RPMI8226 (cell line): Measurements from ENCODE around the gene ARMC5.
"Not testable (repeated sequence)": the region's sequence is repeated elsewhere in the genome, so short reads cannot be mapped to it uniquely, and the experiment has no call there.

Source experiments
- DNase-seq: peaks from one replicate; pipeline ENCODE4 v3.0.0-alpha.2; 2015

ARMC5 gene

DNA sequence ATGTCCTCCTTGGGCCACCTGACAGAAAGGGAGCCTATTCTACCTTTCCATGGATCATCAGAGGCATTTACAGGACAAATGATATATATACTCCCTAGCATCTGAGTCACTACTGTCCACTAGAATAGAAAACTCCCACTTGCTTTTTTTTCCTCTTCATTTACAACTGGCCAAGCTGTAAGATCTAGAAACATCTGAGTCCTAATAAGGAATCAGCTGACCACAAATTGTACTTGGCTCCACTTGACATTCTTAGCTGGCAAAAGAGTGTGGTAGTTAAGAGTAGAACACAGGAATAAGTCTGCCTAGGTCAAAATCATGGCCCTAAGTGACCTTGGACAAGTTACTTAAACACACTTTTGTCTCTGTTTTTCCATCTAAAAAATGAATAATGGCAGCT is 43.7 kb downstream of the ARMC5 start:
- no peak for DNase-seq

- not testable (repeated sequence) for DNase-seq
Observed at GRCh38 chr16:31503555-31503954, 44.3 kb downstream of the ARMC5 start.

DNA sequence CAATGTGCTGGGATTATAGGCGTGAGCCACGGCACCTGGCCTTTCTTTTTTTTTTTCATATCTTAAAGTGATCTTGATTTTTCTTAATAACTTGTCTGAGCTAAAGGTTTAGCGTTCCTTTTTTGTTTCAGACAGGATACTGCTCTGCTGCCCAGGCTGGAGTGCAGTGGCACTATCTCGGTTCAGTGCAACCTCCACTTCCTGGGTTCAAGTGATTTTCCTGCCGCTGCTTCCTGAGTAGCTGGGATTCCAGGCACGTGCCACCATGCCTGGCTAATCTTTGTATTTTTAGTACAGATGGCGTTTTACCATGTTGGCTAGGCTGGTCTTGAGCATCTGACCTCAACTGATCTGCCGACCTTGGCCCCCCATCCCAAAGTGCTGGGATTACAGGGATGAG is 44.9 kb downstream of the ARMC5 start:
- no peak for DNase-seq

GRCh38 chr16:31505483-31505882 is 46.2 kb downstream of the ARMC5 start:
- no peak for DNase-seq

- DNase-seq = no peak
Observed at GRCh38 chr16:31507617-31507928, 48.3 kb downstream of the ARMC5 start.

GRCh38 chr16:31507929-31508705 is 48.8 kb downstream of the ARMC5 start, which contains the start of gene RUSF1:
TSS of gene RUSF1 (minus strand) at chr16:31508391. CDS start at chr16:31508373, 18 bp downstream.
- DNase-seq = peak; percentile 94

- no peak for DNase-seq
Observed at GRCh38 chr16:31508706-31509195, 49.5 kb downstream of the ARMC5 start.

DNA sequence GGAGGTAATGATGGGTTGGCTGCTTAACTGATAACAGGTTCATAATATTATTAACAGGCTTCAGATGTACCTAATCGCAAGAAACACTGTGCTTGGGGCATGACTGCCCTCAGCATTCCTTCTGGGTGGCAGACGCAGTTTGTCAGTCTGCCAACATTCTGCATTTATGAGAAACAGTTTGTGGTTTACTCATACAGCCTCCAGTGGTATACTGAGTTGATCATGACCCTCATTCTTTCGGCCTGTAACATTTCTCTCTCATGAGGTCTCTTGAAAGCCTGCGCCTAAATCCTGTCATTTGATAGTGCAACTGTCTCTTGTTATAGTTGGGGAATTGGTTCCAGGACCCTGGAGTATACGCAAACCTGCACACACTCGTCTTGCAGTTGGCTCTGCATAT is 53.8 kb downstream of the ARMC5 start:
- DNase-seq = peak; percentile 57

DNA sequence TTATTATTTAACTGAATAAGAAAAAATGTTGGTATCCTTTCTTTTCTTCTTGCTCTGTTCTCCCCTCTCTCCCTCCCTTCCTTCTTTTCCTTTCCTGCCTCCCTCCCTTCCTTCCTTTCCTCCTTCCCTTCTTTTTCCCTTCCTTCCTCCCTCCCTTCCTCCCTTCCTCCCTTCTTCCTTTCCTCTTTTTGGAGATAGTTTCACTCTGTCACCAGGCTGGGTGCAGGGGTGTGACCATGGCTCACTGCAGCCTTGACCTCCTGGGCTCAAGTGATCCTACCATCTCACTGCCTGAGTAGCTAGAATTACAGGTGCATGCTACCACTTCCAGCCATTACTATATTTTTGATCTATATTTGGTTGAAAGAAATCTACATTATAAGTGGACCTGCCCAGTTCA is 54.6 kb downstream of the ARMC5 start:
- DNase-seq = no peak
